Esophagus muscularis mucosa (tissue), 4 donors: ENCODE data around the gene RAB11FIP4.

Source experiments
- CTCF ChIP-seq, 3 experiments: fragments of 200-600 bp in 2 of 3; fragments of 450-650 bp in 1 of 3; sonication (generic) in 2 of 3; IDR thresholded peaks; one replicate each; pipeline ENCODE4 v1.5.1; 2017 to 2019; ENCODE audit warnings: antibody characterized with exemption in 3 of 3, mild to moderate bottlenecking in 2 of 3, moderate library complexity in 1 of 3
- EP300 ChIP-seq: sonication (generic); formaldehyde crosslinking; IDR thresholded peaks from one replicate; pipeline ENCODE4 v1.6.1; 2017; ENCODE audit warnings: antibody characterized with exemption
- POLR2A ChIP-seq: fragments of 450-650 bp; IDR thresholded peaks from one replicate; pipeline ENCODE4 v1.6.1; 2017; ENCODE audit warnings: antibody characterized with exemption, moderate library complexity, mild to moderate bottlenecking, low read depth

DNA sequence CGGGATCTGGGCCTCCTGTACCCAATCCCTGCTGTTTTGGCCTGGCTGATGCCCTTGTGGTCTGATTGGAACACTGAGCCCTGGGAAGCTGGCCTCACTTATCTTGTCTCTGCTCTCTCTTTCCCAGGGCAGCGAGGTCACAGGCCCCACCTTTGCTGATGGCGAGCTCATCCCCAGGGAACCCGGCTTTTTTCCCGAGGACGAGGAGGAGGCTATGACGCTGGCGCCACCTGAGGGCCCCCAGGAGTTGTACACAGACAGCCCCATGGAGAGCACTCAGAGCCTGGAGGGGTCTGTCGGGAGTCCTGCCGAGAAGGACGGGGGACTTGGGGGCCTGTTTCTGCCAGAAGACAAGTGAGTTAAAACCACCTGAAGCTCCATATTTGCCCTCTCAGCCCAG lies 126.0 kb downstream of the RAB11FIP4 start:
- no peak for TF ChIP-seq CTCF (IDR thresholded peaks at IDR 0.05)
- no peak for TF ChIP-seq POLR2A
- TF ChIP-seq EP300 = no peak
